ENCODE results near the gene ELP5.

Gene ELP5

DNA sequence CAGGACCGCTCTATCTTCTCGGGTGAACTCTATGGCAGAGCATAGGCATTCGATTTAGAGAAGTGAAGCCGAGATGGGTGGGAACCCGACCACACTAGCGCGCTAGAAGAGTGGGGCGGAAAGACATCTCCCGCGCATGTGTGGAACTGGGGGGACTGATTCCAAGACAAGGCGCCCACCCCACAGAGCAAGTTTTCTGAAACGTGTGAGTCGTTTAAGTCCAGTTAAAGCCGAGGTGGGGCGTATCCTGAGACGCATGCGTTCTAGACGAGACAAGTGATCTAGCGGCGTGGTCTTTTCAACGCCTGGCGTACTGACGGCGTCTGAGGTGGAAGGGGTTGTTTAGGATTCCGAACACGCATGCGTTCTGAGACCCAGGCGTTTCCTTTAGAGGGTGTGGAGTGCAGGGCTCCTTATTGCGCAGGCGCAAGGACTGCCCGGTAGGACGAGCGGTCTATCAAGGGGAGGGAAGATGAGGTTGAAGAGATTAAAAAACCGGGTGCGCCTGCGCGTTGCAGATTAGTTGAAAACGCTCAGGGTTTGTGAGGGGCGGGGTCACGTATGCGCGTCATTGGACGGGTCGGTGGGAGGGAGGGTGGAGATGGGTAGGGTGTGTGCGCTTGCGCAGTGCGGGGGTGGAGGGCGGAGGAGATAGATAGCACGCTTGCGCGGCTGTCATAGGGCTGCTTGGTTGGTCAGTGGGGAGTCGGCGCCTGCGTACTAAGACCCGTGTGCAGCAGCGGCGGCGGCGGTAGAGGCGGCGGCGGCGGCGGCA lies 55.1 kb downstream of the ELP5 start, which contains the start of gene EIF5A:
Gene EIF5A (plus strand): TSS at position 718 of the 775 bp plus-strand sequence. CDS start 2,008 bp downstream, outside the sequence.
- peaks cover 45% of the 10 kb centered on the region for H3K36me3 ChIP-seq (ENCODE audit: control insufficient read depth, low read length)
- H3K4me3 ChIP-seq (ENCODE audit: low read length), result peak within 1 kb of the TSS; percentile 84
- peaks cover 41% of the 10 kb centered on the region for H3F3A ChIP-seq (ENCODE audit: control insufficient read depth, insufficient read depth)
- TF ChIP-seq CTCF (IDR thresholded peaks at IDR 0.05; ENCODE audit: low read depth, low read length, poor library complexity, severe bottlenecking), result no peak
- no peak for TF ChIP-seq EZH2phosphoT487 (IDR thresholded peaks at IDR 0.05; ENCODE audit: borderline replicate concordance, low read length)
- no peaks in the 10 kb centered on the region for H3K27me3 ChIP-seq (ENCODE audit: control insufficient read depth, low read length)
- no peaks in the 10 kb centered on the region for H3K9me3 ChIP-seq (ENCODE audit: control insufficient read depth, insufficient read depth, low read length)
- peaks cover 44% of the 10 kb centered on the region for H3K79me2 ChIP-seq (ENCODE audit: control insufficient read depth, low read length)
- peak within 1 kb of the TSS; percentile 87 for H3K27ac ChIP-seq (ENCODE audit: low read depth, low read length)
- H3K4me2 ChIP-seq (ENCODE audit: low read length), result peak within 1 kb of the TSS; percentile 73
- no peaks in the 10 kb centered on the region for H3K9me2 ChIP-seq (replicated peaks; ENCODE audit: control insufficient read depth, low read length)
- peaks cover 21% of the 10 kb centered on the region for H4K20me1 ChIP-seq (ENCODE audit: control insufficient read depth, insufficient read depth, low read depth, low read length)
- H3K4me1 ChIP-seq (ENCODE audit: control insufficient read depth, low read length), result peaks cover 30% of the 10 kb centered on the region

DNA sequence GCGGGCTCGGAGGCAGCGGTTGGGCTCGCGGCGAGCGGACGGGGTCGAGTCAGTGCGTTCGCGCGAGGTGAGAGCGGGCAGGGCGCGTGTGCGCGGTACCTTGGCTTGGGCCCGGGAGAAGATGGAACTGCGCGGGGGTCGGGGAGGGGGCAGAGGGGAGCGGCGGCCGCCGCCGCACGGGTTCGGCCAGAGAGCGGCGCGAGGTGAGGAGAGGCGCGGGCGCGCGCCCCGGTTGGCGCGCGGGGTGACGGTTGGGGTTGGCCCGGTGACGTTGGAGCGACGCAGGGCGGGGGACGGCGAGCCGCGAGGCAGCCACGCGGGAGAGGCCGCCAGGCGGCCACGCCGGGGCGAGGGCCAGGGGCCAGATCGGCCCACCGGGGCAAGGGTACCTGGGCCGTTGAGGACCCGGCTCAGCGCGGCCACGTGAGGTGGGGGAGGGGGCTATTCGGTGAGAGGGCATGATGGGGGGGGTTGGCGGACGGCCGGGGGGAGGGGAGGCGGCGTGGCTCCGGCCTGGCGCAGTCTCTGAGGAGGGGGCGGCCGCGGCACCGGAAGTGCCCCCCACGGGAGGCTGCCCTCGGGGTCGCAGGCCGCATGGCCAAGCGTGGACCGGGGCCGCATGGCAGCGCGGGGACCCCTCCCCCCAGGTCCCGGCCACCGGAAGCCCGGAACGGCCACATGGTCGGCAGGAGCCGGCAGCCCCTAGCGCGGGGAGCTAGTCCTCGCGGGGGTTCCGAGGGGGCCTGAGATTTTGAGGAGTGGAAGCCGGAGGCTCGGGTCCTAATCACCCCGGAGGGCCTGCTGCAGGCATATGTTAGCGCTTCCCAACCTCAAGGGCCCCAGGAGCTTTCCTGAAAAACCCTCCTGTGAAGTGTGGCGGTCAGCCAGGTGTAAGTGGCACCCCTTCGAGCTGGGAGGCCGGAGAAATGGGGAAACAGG lies 55.9 kb downstream of the ELP5 start:
- Histone ChIP-seq H3K27ac (ENCODE audit: low read depth, low read length) (peak overlapping the region; percentile 87), H3K36me3 (ENCODE audit: control insufficient read depth, low read length) (peaks cover 54% of the 10 kb centered on the region), H3K4me3 (ENCODE audit: low read length) (peak overlapping the region; percentile 84), H4K20me1 (ENCODE audit: control insufficient read depth, insufficient read depth, low read depth, low read length) (peaks cover 28% of the 10 kb centered on the region), H3K9me3 (ENCODE audit: control insufficient read depth, insufficient read depth, low read length) (no peaks in the 10 kb centered on the region), H3F3A (ENCODE audit: control insufficient read depth, insufficient read depth) (peaks cover 50% of the 10 kb centered on the region), H3K4me1 (ENCODE audit: control insufficient read depth, low read length) (peaks cover 36% of the 10 kb centered on the region), H3K9me2 (replicated peaks; ENCODE audit: control insufficient read depth, low read length) (no peaks in the 10 kb centered on the region), H3K27me3 (ENCODE audit: control insufficient read depth, low read length) (no peaks in the 10 kb centered on the region), H3K4me2 (ENCODE audit: low read length) (peak overlapping the region; percentile 73), H3K79me2 (ENCODE audit: control insufficient read depth, low read length) (peaks cover 49% of the 10 kb centered on the region)
- TF ChIP-seq CTCF (IDR thresholded peaks at IDR 0.05; ENCODE audit: low read depth, low read length, poor library complexity, severe bottlenecking), result no peak
- no peak for TF ChIP-seq EZH2phosphoT487 (IDR thresholded peaks at IDR 0.05; ENCODE audit: borderline replicate concordance, low read length)

DNA sequence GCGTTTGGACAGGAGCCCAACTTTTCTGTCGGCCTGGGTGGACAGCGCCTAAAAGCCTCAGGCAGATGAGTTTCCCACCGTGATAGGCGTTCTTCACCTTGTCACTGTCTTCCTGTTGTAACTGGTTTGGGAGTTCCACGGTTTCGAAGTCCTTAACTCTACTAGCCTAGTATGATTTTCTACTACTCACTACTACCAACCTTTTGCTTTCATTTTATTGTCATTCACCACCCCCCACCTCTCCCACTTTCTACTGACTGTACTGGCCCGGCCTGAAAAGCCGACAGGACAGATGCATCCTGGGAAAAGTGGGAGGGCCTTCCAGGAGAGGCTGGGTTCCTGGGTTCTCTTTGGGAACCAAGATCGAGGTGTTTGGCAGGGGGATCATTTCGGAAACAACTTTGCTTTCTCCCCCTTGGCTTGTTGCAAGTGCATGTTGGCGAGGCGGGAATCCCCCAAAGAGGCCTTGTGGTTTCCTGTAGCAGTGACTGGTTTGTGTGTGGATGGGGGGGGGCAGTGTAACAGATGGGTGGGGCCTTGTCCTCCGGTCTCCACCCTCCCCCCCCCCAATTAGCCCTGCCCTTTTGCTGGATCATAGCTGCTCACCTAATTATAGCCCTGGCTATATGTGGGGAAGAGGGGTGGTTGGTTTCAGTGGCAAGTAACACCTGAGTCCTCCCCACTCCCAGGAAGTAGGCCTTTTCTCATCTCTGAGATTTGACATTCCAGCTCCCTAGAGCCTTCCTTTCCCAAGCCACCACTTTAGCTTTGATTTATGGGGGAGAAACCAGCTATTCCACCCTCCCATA lies 56.8 kb downstream of the ELP5 start:
- H3K36me3 ChIP-seq (ENCODE audit: control insufficient read depth, low read length), result peaks cover 62% of the 10 kb centered on the region
- H3K9me3 ChIP-seq (ENCODE audit: control insufficient read depth, insufficient read depth, low read length), result no peaks in the 10 kb centered on the region
- peaks cover 55% of the 10 kb centered on the region for H3K79me2 ChIP-seq (ENCODE audit: control insufficient read depth, low read length)
- H3K27me3 ChIP-seq (ENCODE audit: control insufficient read depth, low read length), result no peaks in the 10 kb centered on the region
- peak overlapping the region; percentile 73 for H3K4me2 ChIP-seq (ENCODE audit: low read length)
- TF ChIP-seq EZH2phosphoT487 (IDR thresholded peaks at IDR 0.05; ENCODE audit: borderline replicate concordance, low read length) (no peak), CTCF (IDR thresholded peaks at IDR 0.05; ENCODE audit: low read depth, low read length, poor library complexity, severe bottlenecking) (no peak)
- peaks cover 45% of the 10 kb centered on the region for H3K4me1 ChIP-seq (ENCODE audit: control insufficient read depth, low read length)
- peaks cover 34% of the 10 kb centered on the region for H4K20me1 ChIP-seq (ENCODE audit: control insufficient read depth, insufficient read depth, low read depth, low read length)
- peak overlapping the region; percentile 84 for H3K4me3 ChIP-seq (ENCODE audit: low read length)
- peaks cover 59% of the 10 kb centered on the region for H3F3A ChIP-seq (ENCODE audit: control insufficient read depth, insufficient read depth)
- no peaks in the 10 kb centered on the region for H3K9me2 ChIP-seq (replicated peaks; ENCODE audit: control insufficient read depth, low read length)
- H3K27ac ChIP-seq (ENCODE audit: low read depth, low read length), result peak overlapping the region; percentile 87

All from DOHH2 (cell line).